Activated naive CD4-positive, alpha-beta T cell treated with anti-CD3 and anti-CD28 coated beads for 36 hours (primary cell): ENCODE measurements around the gene NLRX1. TPM values are rescaled to one million over a fixed set of nuclear protein-coding genes. Genes with fewer than 3 reads are reported as not detected.
A peak's percentile ranks its signal among the peaks of the same experiment; 100 is the strongest.
"Not testable (repeated sequence)": the region's sequence is repeated elsewhere in the genome, so short reads cannot be mapped to it uniquely, and the experiment has no call there.

ENCODE experiments used
- CTCF ChIA-PET: fragments of 350-600 bp; sonication (Branson Sonifier 250); formaldehyde crosslinking; loops from one replicate; lab custom pipeline; 2021; ENCODE audit warnings: antibody characterized with exemption; lab: Charles Lee
- DNase-seq: peaks from one replicate; pipeline ENCODE4 v3.0.0-alpha.2; 2020
- H3K27ac Mint-ChIP-seq: one replicate; pipeline ENCODE4 v1.8.0; 2021; ENCODE audit warnings: mild to moderate bottlenecking, mixed read lengths
- H3K27me3 Mint-ChIP-seq: one replicate; pipeline ENCODE4 v1.8.0; 2021; ENCODE audit warnings: low read depth, mixed read lengths
- H3K36me3 Mint-ChIP-seq: one replicate; pipeline ENCODE4 v1.8.0; 2021; ENCODE audit warnings: low read depth, mixed read lengths
- H3K4me1 Mint-ChIP-seq: one replicate; pipeline ENCODE4 v1.8.0; 2021; ENCODE audit warnings: low read depth, mixed read lengths
- H3K4me3 Mint-ChIP-seq: one replicate; pipeline ENCODE4 v1.8.0; 2021; ENCODE audit warnings: mild to moderate bottlenecking, moderate library complexity, mixed read lengths
- H3K9me3 Mint-ChIP-seq: one replicate; pipeline ENCODE4 v1.8.0; 2021; ENCODE audit warnings: mixed read lengths
- intact Hi-C: fragments of 100-400 bp; cut with micrococcal nuclease; formaldehyde crosslinking; loops from one replicate; pipeline ENCODE4 v1.15.1; 2023
- total RNA-seq, 2 experiments: library from RNA; stranded (reverse); gene quantifications; one replicate each; pipeline ENCODE4 v1.2.3, GENCODE V29; 2021

Gene NLRX1
- 10 to 100 TPM; 20.8 to 22.2 TPM for total RNA-seq

DNA sequence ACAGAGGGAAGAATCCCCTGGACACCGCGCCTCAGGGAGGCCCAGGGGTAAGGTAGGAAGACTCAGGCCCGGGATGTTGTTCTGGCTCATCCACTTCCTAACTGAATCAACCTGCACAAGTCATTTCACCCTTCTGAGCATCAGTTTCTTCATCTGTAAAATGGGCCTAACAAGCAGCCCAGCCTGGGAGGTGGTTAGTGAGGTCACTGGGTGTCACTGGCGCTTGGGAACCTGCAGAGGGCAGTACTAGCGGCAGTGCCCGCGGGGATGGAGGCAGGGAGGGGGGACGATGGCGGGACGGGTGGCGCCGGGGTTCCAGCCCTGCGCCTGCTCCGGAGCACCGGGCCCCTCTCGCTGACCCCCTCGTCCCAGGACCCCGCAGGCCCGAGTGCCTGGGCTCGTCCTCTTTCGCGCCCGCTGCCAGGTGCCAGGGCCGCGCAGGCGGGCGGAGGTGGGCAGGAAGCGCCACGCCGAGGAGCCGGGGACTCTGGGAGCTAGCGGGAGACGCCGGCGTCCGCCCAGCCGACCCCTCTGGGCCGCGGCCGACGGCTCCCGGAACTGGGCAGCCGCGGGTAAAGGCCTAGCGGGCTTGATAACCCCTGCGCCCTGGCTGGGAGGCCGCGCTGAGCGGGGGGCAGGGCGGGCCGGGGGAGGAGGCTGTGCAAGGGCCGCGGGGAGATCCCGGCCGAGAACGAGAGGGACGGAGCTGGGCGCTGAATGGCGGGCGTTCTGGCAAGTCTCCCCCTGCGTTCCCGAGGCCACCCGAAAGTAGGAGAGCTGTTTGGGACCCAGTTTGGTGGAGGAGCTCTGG is at the start of gene NLRX1:
Gene NLRX1, plus strand, starts transcription at position 255 of the 811 bp plus-strand sequence. CDS start 2,679 bp downstream, outside the sequence.
- CTCF ChIA-PET, result interaction anchor here (0.7 to 6.2 kb wide), 24 partner anchors 9 to 155 kb away, joined by 3 to 47 read pairs (median 4); partner anchors contain the start of genes C2CD2L, CBL, HMBS and MCAM
- Mint-ChIP-seq H3K4me3 (peak within 1 kb of the TSS; percentile 92), H3K36me3 (no peaks in the 10 kb centered on the region), H3K27me3 (no peaks in the 10 kb centered on the region), H3K4me1 (peaks cover 6% of the 10 kb centered on the region), H3K27ac (peak within 1 kb of the TSS; percentile 82), H3K9me3 (no peaks in the 10 kb centered on the region)
- peak; percentile 92 for DNase-seq
- intact Hi-C loops, result loop anchor here (1.0 to 2.0 kb wide), 6 partner anchors 29 to 155 kb away; partner anchors contain the start of genes CBL, DPAGT1, HINFP and VPS11

- H3K27me3 Mint-ChIP-seq, result no peaks in the 10 kb centered on the region
- no peak overlapping the region for H3K4me3 Mint-ChIP-seq
- intact Hi-C loops, result no loop called here
- H3K27ac Mint-ChIP-seq, result no peak overlapping the region
- H3K4me1 Mint-ChIP-seq, result peaks cover 40% of the 10 kb centered on the region
- DNase-seq, result no peak
- CTCF ChIA-PET, result interaction anchor here (0.6 to 1.2 kb wide), 5 partner anchors 12 to 224 kb away, joined by 3 to 4 read pairs (median 3); no protein-coding TSS in a partner anchor
- no peaks in the 10 kb centered on the region for H3K9me3 Mint-ChIP-seq
- H3K36me3 Mint-ChIP-seq, result peaks cover 26% of the 10 kb centered on the region
These were observed 49.6 kb upstream of the NLRX1 start for GRCh38 chr11:119118946-119119345.

DNA sequence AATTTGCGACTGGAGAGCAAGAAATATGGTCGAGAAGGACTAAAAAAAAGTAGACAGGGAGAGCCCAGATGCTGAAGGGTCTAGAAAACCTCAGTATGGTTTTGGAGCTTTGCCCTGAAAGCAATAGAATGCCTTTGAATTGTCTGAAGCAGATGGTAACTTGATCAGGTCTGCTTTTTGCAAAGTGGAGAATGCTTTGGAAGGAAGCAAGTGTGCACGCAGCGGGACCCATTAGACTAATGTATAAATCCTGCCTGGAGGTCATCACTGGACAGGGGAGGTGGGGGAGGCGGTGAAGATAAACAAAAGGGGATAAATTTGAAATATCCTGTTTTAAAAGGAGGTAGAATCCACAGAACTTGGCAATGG is 47.9 kb upstream of the NLRX1 start:
- Mint-ChIP-seq H3K36me3 (peaks cover 20% of the 10 kb centered on the region), H3K27ac (peak overlapping the region; percentile 80), H3K9me3 (no peaks in the 10 kb centered on the region), H3K4me1 (peaks cover 31% of the 10 kb centered on the region), H3K4me3 (peak overlapping the region; percentile 97), H3K27me3 (no peaks in the 10 kb centered on the region)
- CTCF ChIA-PET, result interaction anchor here (0.6 to 1.0 kb wide), 2 partner anchors 14 to 76 kb away, joined by 3 read pairs; partner anchors contain the start of gene C2CD2L
- intact Hi-C loops, result loop anchor here (1.0 to 2.0 kb wide), 5 partner anchors 13 to 64 kb away; partner anchors contain the start of genes C2CD2L, HYOU1 and NLRX1
- no peak for DNase-seq

DNA sequence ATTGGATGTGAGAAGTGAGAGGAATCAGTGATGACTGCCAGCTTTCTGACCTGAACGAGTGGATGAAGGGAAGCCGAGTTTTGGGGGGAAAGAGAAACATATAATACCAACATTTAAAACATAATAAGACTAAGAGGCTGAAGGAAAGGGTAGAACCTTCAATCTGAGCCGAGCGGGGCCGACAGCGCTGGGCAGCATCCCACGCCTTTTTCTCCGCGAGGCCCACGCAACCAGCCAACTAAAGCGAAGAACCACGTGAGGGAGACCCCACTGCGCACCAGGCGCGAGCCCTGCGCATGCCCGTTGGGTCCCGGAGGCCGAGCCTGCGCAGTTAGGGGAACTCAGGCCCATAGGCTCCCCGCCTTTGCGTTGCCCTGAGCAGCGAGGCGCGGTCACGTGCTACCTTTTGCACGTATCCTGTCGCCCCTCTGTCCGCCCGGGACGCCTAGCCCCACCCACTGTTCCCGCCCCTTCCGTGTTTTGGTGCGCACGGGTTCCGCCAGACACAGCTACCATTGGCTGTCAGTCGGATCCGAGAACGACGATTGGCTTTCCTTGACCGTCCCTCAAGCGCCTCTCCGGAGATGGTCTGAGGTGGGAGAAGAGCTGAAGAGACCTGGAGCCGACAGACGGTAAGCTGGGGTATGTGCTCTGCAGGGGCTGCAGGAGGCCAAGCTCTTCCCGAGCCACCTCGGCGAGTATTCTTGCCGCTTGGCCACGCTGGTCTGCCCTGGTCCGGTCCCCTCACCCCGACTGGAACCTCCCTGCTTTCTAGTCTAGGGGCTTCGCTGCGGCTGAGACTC is 47.3 kb upstream of the NLRX1 start, which contains the start of gene HINFP:
Gene HINFP, plus strand, starts transcription at position 573 of the 803 bp plus-strand sequence. CDS start 5,365 bp downstream, outside the sequence.
- Mint-ChIP-seq H3K36me3 (peaks cover 15% of the 10 kb centered on the region), H3K27me3 (no peaks in the 10 kb centered on the region), H3K4me3 (peak within 1 kb of the TSS; percentile 97), H3K9me3 (no peaks in the 10 kb centered on the region), H3K4me1 (peaks cover 27% of the 10 kb centered on the region), H3K27ac (peak within 1 kb of the TSS; percentile 80)
- CTCF ChIA-PET, result interaction anchor here (1.0 to 1.6 kb wide), 2 partner anchors 14 to 18 kb away, joined by 3 read pairs; partner anchors contain the start of gene C2CD2L
- DNase-seq, result peak; percentile 100
- intact Hi-C loops, result loop anchor here (1.0 to 2.0 kb wide), 5 partner anchors 14 to 64 kb away; partner anchors contain the start of genes C2CD2L, HYOU1 and NLRX1

DNA sequence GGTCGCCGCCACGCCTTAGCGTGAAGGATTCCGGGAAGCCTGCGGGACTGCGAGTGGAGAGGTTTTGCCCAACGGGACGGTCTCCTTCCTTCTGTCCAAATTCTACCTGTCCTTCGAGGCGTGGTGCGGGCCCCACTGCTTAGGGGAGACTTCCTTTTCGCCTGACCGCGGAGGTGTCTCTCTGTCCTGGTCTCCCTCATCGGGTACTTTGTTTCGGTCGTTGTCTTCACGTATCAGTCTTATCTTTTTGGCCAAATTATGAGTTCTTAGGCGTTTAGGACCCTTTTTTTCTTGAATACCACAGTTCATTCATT is 46.8 kb upstream of the NLRX1 start:
- Mint-ChIP-seq H3K4me1 (peaks cover 27% of the 10 kb centered on the region), H3K36me3 (peaks cover 11% of the 10 kb centered on the region), H3K4me3 (peak overlapping the region; percentile 97), H3K27ac (peak overlapping the region; percentile 61), H3K9me3 (no peaks in the 10 kb centered on the region), H3K27me3 (no peaks in the 10 kb centered on the region)
- DNase-seq, result no peak
- CTCF ChIA-PET, result interaction anchor here (1.0 to 1.6 kb wide), 3 partner anchors 13 to 202 kb away, joined by 3 to 4 read pairs (median 4); no protein-coding TSS in a partner anchor
- intact Hi-C loops, result loop anchor here (1.0 to 2.0 kb wide), 5 partner anchors 14 to 65 kb away; partner anchors contain the start of genes C2CD2L, HYOU1 and NLRX1

DNA sequence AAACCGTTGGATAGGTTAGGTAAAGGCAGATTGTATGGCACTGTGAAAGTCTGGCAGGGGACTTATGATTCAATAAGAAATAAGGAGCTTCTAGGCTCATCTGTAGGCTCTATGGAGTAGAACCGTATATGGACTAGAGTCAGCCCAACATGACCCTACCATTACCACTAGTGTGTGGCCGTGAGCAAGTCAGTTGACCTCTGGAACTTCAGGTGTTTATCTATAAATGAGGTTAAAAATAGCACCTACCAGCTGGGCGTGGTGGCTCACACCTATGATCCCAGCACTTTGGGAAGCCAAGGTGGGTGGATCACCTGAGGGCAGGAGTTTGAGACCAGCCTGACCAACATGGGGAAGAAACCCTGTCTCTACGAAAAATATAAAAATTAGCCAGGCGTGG is 42.7 kb upstream of the NLRX1 start:
- H3K4me3 Mint-ChIP-seq, result no peak overlapping the region
- H3K4me1 Mint-ChIP-seq, result peaks cover 26% of the 10 kb centered on the region
- peaks cover 19% of the 10 kb centered on the region for H3K36me3 Mint-ChIP-seq
- no peak overlapping the region for H3K27ac Mint-ChIP-seq
- DNase-seq, result no peak
- intact Hi-C loops, result no loop called here
- H3K9me3 Mint-ChIP-seq, result no peaks in the 10 kb centered on the region
- H3K27me3 Mint-ChIP-seq, result no peaks in the 10 kb centered on the region
- CTCF ChIA-PET, result interaction anchor here (0.6 to 1.5 kb wide), 3 partner anchors 9 to 71 kb away, joined by 3 to 7 read pairs (median 4); no protein-coding TSS in a partner anchor

- H3K27me3 Mint-ChIP-seq, result no peaks in the 10 kb centered on the region
- no peak overlapping the region for H3K4me3 Mint-ChIP-seq
- CTCF ChIA-PET, result interaction anchor here (1.2 to 1.5 kb wide), 2 partner anchors 8 to 19 kb away, joined by 3 to 4 read pairs; no protein-coding TSS in a partner anchor
- peak overlapping the region; percentile 57 for H3K27ac Mint-ChIP-seq
- peaks cover 24% of the 10 kb centered on the region for H3K36me3 Mint-ChIP-seq
- intact Hi-C loops, result no loop called here
- peaks cover 25% of the 10 kb centered on the region for H3K4me1 Mint-ChIP-seq
- no peak for DNase-seq
- H3K9me3 Mint-ChIP-seq, result no peaks in the 10 kb centered on the region
These were observed 41.8 kb upstream of the NLRX1 start for GRCh38 chr11:119126675-119127268.

DNA sequence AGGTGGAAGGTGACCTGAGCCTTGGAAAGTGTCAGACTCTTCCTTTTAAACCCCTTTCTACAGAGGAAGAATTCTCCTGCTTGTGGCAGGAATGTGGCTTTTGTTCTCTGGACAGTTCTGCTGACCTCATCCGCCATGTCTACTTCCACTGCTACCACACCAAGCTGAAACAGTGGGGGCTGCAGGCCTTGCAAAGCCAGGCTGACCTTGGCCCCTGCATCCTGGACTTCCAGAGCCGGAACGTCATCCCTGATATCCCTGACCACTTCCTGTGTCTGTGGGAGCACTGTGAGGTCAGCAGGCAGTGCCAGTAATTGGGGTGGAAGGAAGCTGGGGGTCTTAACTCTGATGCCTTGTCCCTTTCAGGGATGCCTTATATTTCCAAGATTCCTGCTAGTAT is 37.9 kb upstream of the NLRX1 start:
- CTCF ChIA-PET, result no interaction called here
- no peak for DNase-seq
- Mint-ChIP-seq H3K4me1 (peaks cover 8% of the 10 kb centered on the region), H3K4me3 (no peak overlapping the region), H3K9me3 (no peaks in the 10 kb centered on the region), H3K36me3 (peaks cover 32% of the 10 kb centered on the region), H3K27me3 (no peaks in the 10 kb centered on the region), H3K27ac (no peak overlapping the region)
- intact Hi-C loops, result no loop called here

- Mint-ChIP-seq H3K27me3 (peaks cover 3% of the 10 kb centered on the region), H3K27ac (no peak overlapping the region), H3K9me3 (no peaks in the 10 kb centered on the region), H3K4me1 (peaks cover 2% of the 10 kb centered on the region), H3K4me3 (no peak overlapping the region), H3K36me3 (peaks cover 22% of the 10 kb centered on the region)
- CTCF ChIA-PET, result interaction anchor here (0.9 to 2.9 kb wide), 5 partner anchors 8 to 16 kb away, joined by 3 to 8 read pairs (median 4); no protein-coding TSS in a partner anchor
- DNase-seq, result no peak
- intact Hi-C loops, result no loop called here
These were observed 34.0 kb upstream of the NLRX1 start for GRCh38 chr11:119134389-119134978.

DNA sequence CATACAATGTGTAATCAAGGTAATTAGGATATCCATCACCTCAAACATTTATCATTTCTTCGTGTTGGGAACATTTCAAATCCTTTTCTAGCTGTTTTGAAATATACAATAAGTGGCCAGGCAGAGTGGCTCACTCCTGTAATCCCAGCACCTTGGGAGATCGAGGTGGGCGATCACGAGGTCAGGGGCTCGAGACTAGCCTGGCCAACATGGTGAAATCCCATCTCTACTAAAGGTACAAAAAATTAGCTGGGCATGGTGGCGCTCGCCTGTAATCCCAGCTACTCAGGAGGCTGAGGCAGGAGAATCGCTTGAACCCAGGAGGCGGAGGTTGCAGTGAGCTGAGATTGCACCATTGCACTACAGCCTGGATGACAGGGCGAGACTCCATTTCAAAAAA is 29.2 kb upstream of the NLRX1 start:
- H3K9me3 Mint-ChIP-seq, H3K36me3 Mint-ChIP-seq, H3K4me1 Mint-ChIP-seq, H3K27me3 Mint-ChIP-seq, intact Hi-C loops, DNase-seq, H3K4me3 Mint-ChIP-seq, H3K27ac Mint-ChIP-seq: not testable (repeated sequence)
- CTCF ChIA-PET, result interaction anchor here (1.6 kb wide), 1 partner anchor 57 kb away, joined by 3 read pairs; no protein-coding TSS in a partner anchor
